IPS-20b (cell line): ENCODE results near the gene THOC2.
"Not testable (repeated sequence)": the region's sequence is repeated elsewhere in the genome, so short reads cannot be mapped to it uniquely, and the experiment has no call there.

Experiments
- H3K27ac ChIP-seq: one replicate; pipeline ENCODE4 v1.5.1; 2013; ENCODE audit warnings: low read length
- H3K27me3 ChIP-seq: 2 replicates; pipeline ENCODE4 v1.6.1; 2013; ENCODE audit warnings: mild to moderate bottlenecking, low read length, inconsistent platforms; ENCODE audit not compliant: insufficient read depth
- H3K36me3 ChIP-seq: 2 replicates; pipeline ENCODE4 v1.6.1; 2013; ENCODE audit warnings: low read depth, mild to moderate bottlenecking, inconsistent platforms, low read length, moderate library complexity; ENCODE audit not compliant: insufficient read depth
- H3K4me1 ChIP-seq: 2 replicates; pipeline ENCODE4 v1.6.1; 2013; ENCODE audit warnings: mild to moderate bottlenecking, control low read depth, inconsistent platforms, low read length, moderate library complexity; ENCODE audit not compliant: insufficient read depth
- H3K4me3 ChIP-seq: 2 replicates; pipeline ENCODE4 v1.5.1; 2013; ENCODE audit warnings: mild to moderate bottlenecking, low read length, inconsistent platforms
- H3K9ac ChIP-seq: 2 replicates; pipeline ENCODE4 v1.6.1; 2013; ENCODE audit warnings: low read depth, mild to moderate bottlenecking, inconsistent platforms, low read length, moderate library complexity
- H3K9me3 ChIP-seq: 2 replicates; pipeline ENCODE4 v1.6.1; 2013; ENCODE audit warnings: mild to moderate bottlenecking, low read depth, low read length, inconsistent platforms; ENCODE audit not compliant: insufficient read depth

Gene THOC2

GRCh38 chrX:123696334-123696733, 36.5 kb downstream of the THOC2 start:
- no peak overlapping the region for H3K27ac ChIP-seq
- no peaks in the 10 kb centered on the region for H3K9me3 ChIP-seq
- no peak overlapping the region for H3K4me3 ChIP-seq
- no peaks in the 10 kb centered on the region for H3K27me3 ChIP-seq
- H3K9ac ChIP-seq = no peak overlapping the region
- no peaks in the 10 kb centered on the region for H3K4me1 ChIP-seq
- H3K36me3 ChIP-seq = peaks cover 33% of the 10 kb centered on the region

GRCh38 chrX:123695242-123695641, 37.6 kb downstream of the THOC2 start:
- Histone ChIP-seq H3K4me3 (no peak overlapping the region), H3K36me3 (peaks cover 39% of the 10 kb centered on the region), H3K4me1 (no peaks in the 10 kb centered on the region), H3K9me3 (no peaks in the 10 kb centered on the region), H3K9ac (no peak overlapping the region), H3K27me3 (no peaks in the 10 kb centered on the region), H3K27ac (no peak overlapping the region)

GRCh38 chrX:123691776-123692175, 41.1 kb downstream of the THOC2 start:
- Histone ChIP-seq H3K4me3 (no peak overlapping the region), H3K9me3 (no peaks in the 10 kb centered on the region), H3K36me3 (peaks cover 49% of the 10 kb centered on the region), H3K4me1 (no peaks in the 10 kb centered on the region), H3K27me3 (no peaks in the 10 kb centered on the region), H3K27ac (no peak overlapping the region), H3K9ac (no peak overlapping the region)

- no peaks in the 10 kb centered on the region for H3K27me3 ChIP-seq
- H3K9me3 ChIP-seq = no peaks in the 10 kb centered on the region
- H3K9ac ChIP-seq = no peak overlapping the region
- H3K36me3 ChIP-seq = peaks cover 43% of the 10 kb centered on the region
- no peak overlapping the region for H3K4me3 ChIP-seq
- H3K4me1 ChIP-seq = no peaks in the 10 kb centered on the region
- H3K27ac ChIP-seq = no peak overlapping the region
These were observed 44.3 kb downstream of the THOC2 start for GRCh38 chrX:123688524-123688923.

DNA sequence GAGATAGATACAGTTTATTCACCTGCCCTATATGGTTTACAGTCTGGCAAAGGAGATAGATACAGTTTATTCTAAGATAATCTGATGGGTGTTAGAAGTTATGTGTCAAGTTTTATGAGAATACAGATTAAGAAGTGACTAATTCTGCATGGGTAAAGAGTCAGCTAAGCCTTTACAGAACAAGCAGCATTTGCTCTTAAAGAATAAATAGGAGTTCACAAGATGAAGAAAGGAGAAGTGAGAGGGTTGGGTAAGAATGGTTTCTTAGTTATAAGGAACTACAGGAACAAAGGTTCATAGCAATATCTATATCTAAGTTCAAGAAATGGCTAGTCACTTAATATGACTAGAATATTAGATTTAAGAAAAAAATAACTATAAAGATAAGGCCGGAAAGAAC, 47.6 kb downstream of the THOC2 start:
- Histone ChIP-seq H3K36me3 (peaks cover 37% of the 10 kb centered on the region), H3K27ac (no peak overlapping the region), H3K4me3 (no peak overlapping the region), H3K9ac (no peak overlapping the region), H3K9me3 (no peaks in the 10 kb centered on the region), H3K4me1 (peaks cover 3% of the 10 kb centered on the region; the same call in 1 of the 2 replicates), H3K27me3 (no peaks in the 10 kb centered on the region)

GRCh38 chrX:123682186-123682585, 50.7 kb downstream of the THOC2 start:
- Histone ChIP-seq H3K36me3 (peaks cover 29% of the 10 kb centered on the region; the same call in 1 of the 2 replicates), H3K27me3 (no peaks in the 10 kb centered on the region), H3K4me3 (no peak overlapping the region), H3K27ac (no peak overlapping the region), H3K9me3 (no peaks in the 10 kb centered on the region), H3K9ac (no peak overlapping the region), H3K4me1 (peaks cover 3% of the 10 kb centered on the region; the same call in 1 of the 2 replicates)

GRCh38 chrX:123679733-123680460, 53.0 kb downstream of the THOC2 start:
- not testable (repeated sequence) for H3K27ac ChIP-seq, H3K4me3 ChIP-seq, H3K27me3 ChIP-seq, H3K4me1 ChIP-seq, H3K9me3 ChIP-seq, H3K9ac ChIP-seq
- H3K36me3 ChIP-seq = peaks cover 31% of the 10 kb centered on the region; the same call in 1 of the 2 replicates

- Histone ChIP-seq H3K9ac (no peak overlapping the region), H3K4me3 (no peak overlapping the region), H3K27me3 (no peaks in the 10 kb centered on the region), H3K4me1 (no peaks in the 10 kb centered on the region), H3K27ac (no peak overlapping the region), H3K9me3 (no peaks in the 10 kb centered on the region), H3K36me3 (peaks cover 32% of the 10 kb centered on the region)
These were observed 57.7 kb downstream of the THOC2 start for GRCh38 chrX:123675154-123675553.

- Histone ChIP-seq H3K4me3 (no peak overlapping the region), H3K9ac (no peak overlapping the region), H3K27me3 (no peaks in the 10 kb centered on the region), H3K9me3 (no peaks in the 10 kb centered on the region), H3K27ac (no peak overlapping the region), H3K36me3 (peaks cover 35% of the 10 kb centered on the region), H3K4me1 (no peaks in the 10 kb centered on the region)
These were observed 59.0 kb downstream of the THOC2 start for GRCh38 chrX:123673813-123674212.

GRCh38 chrX:123665197-123665596, 67.7 kb downstream of the THOC2 start:
- Histone ChIP-seq H3K9ac (no peak overlapping the region), H3K36me3 (peaks cover 47% of the 10 kb centered on the region), H3K27ac (no peak overlapping the region), H3K4me1 (no peaks in the 10 kb centered on the region), H3K27me3 (no peaks in the 10 kb centered on the region), H3K4me3 (no peak overlapping the region), H3K9me3 (no peaks in the 10 kb centered on the region)

DNA sequence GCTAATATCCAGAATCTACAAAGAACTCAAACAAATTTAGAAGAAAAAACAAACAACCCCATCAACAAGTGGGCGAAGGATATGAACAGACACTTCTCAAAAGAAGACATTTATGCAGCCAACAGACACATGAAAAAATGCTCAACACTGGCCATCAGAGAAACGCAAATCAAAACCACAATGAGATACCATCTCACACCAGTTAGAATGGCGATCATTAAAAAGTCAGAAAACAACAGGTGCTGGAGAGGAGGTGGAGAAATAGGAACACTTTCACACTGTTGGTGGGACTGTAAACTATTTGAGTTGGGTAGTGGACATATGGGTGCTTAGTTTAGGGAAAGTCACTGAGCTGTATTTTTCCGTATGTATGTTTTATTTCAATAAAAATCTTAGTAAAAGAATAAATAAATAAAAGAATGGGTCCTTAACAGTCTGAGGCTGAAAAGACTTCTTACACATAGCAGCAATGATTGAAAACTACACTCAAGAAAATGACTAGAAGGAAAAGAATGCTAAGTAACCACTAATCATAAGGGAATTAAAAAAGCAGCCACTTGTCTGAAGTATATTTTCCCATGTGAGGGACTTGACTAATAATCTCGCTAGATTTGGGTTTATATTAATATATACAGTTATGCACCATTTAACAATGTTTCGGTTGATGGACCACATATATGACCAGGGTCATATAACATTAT, 68.2 kb downstream of the THOC2 start:
- H3K27me3 ChIP-seq, H3K9ac ChIP-seq, H3K4me1 ChIP-seq, H3K4me3 ChIP-seq, H3K27ac ChIP-seq, H3K9me3 ChIP-seq: not testable (repeated sequence)
- H3K36me3 ChIP-seq = peaks cover 47% of the 10 kb centered on the region

DNA sequence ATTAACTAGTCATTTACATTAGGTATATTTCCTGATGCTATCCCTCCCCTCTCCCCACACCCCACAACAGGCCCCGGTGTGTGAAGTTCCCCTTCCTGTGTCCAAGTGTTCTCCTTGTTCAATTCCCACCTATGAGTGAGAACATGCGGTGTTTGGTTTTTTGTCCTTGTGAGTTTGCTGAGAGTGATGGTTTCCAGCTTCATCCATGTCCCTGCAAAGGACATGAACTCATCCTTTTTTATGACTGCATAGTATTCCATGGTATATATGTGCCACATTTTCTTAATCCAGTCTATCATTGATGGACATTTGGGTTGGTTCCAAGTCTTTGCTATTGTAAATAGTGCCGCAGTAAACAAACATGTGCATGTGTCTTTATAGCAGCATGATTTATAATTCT, 69.1 kb downstream of the THOC2 start:
- H3K4me1 ChIP-seq, H3K9me3 ChIP-seq, H3K27ac ChIP-seq, H3K4me3 ChIP-seq, H3K9ac ChIP-seq, H3K27me3 ChIP-seq: not testable (repeated sequence)
- H3K36me3 ChIP-seq = peaks cover 43% of the 10 kb centered on the region
